ENCODE measurements around the gene HACD1.
A peak's percentile ranks its signal among the peaks of the same experiment; 100 is the strongest.

Gene HACD1, protein sequence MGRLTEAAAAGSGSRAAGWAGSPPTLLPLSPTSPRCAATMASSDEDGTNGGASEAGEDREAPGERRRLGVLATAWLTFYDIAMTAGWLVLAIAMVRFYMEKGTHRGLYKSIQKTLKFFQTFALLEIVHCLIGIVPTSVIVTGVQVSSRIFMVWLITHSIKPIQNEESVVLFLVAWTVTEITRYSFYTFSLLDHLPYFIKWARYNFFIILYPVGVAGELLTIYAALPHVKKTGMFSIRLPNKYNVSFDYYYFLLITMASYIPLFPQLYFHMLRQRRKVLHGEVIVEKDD

GRCh38 chr10:17617031-17617911 lies at the start of gene HACD1:
TSS of gene HACD1 (minus strand) at chr10:17617374. CDS start at chr10:17617339, 35 bp downstream.
- DNase-seq (ENCODE audit: low spot score), result peak; percentile 61

GRCh38 chr10:17665747-17666146 lies 48.6 kb upstream of the HACD1 start:
- peak; percentile 82 for DNase-seq (ENCODE audit: low spot score)

DNA sequence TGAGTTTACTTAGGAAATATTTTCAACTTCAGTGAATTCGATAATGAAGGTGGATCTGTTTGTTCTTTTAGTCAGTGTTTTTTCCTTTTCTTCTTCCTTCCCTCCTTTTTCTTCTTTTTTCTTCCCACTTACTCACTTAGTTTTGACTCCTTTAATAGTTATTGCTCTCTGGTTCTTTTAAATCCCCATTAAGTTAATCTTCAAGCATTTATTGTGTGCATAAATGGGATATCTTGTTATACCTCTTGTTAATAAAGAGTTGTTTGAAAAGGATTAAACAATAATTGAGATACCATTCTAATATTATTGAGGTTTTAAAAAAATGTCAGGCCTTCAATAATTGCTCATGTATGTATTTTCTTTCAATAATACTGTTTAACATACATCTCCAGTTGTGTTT lies 46.3 kb upstream of the HACD1 start:
- DNase-seq (ENCODE audit: low spot score), result no peak

GRCh38 chr10:17662193-17663138 lies 45.3 kb upstream of the HACD1 start:
- no peak for DNase-seq (ENCODE audit: low spot score)

DNA sequence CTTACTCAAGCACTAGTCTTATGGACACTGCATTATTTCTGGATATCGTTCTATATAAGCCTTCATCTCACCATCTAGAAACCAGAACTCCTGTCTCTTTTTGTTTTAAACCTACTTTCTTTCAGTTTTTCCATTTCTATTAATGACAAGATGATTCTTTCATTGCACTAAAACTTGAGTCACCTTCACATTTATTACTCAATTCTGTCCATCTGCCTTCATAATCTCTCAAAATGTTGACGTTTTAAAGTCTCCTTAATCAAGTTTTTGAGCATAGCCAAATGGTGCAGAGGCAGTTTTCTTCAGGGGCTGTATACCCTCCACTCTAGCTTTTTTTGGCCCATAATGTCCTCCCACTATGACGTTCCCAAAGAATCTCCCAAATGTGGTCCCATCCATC lies 44.3 kb upstream of the HACD1 start:
- no peak for DNase-seq (ENCODE audit: low spot score)

GRCh38 chr10:17660921-17661320 lies 43.7 kb upstream of the HACD1 start:
- no peak for DNase-seq (ENCODE audit: low spot score)

DNA sequence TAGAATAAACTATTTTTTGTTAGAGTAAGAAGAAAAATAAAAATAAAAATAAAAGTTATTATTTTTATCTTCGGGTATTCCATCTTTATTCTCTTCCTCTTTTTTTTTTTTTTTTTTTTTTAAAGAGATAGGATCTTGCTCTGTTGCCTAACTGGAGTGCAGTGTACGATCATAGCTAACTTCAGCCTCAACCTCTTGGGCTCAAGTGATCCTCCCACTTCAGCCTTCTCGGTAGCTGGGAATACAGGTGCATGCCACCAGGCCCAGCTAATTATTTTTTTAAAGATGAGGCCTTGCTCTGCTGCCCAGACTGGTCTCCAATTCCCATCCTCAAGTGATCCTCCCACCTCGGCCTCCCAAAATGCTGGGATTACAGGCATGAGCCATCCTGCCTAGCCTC lies 42.2 kb upstream of the HACD1 start:
- no peak for DNase-seq (ENCODE audit: low spot score)

DNA sequence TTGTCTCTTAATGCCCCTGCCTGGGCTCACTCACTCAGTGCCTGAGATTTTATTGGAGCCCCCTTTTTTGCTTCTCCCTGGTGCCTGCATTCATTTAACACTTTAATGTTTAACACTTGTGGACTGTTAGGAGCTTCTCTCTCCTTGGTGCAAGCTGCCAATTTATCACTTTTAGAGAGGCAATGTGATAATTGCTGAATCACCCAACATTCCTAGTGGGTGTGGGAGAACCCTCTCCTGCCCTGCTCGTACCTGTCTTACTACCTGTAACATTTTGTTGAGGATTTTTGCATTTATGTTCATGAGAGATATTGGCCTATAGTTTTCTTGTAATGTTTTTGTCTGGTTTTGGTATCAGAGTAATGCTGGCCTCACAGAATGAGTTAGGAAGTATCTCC lies 39.9 kb upstream of the HACD1 start:
- no peak for DNase-seq (ENCODE audit: low spot score)

- no peak for DNase-seq (ENCODE audit: low spot score)
Measured at GRCh38 chr10:17655567-17656146, 38.5 kb upstream of the HACD1 start.

DNA sequence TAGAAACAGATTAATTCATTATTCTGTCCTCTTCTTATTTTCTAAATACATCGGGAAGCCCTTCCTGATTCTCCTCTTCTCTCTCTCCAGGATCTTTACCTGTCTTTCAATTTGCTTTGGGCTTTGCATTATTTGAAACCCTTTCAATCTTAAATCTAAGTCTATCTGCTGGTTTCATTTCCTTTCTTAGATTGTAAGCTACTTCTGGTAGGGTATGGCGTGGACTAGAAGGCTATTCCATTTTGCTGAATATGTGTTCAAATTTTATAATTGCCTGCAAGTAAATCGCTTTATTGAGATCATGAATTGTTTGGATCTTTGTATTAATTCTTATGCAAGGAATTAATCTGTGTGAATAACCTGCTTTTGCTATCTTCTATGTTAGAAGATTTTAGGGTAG lies 37.8 kb upstream of the HACD1 start:
- DNase-seq (ENCODE audit: low spot score), result no peak

DNA sequence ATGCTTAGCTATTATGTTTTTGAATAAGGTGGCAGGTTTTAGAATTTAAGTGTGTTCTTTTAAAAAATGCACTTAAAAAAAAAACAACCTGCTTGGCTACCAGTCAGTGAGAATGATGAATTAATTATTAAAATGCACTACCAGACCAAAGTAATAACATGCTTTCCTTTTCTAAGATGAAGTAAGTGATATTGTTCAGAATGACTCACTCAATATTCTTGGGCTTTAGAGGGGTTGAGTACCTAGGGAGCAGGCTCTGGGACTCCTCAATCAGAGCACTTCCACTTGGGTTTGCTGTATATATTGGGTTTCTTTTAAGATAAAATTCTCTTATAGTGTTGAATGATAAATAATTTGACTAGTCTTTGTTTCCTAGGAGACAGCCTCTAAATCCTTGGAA lies 35.4 kb upstream of the HACD1 start:
- no peak for DNase-seq (ENCODE audit: low spot score)

GRCh38 chr10:17651896-17652295 lies 34.7 kb upstream of the HACD1 start:
- no peak for DNase-seq (ENCODE audit: low spot score)

- no peak for DNase-seq (ENCODE audit: low spot score)
Measured at GRCh38 chr10:17650416-17650815, 33.2 kb upstream of the HACD1 start.

GRCh38 chr10:17649836-17650235 lies 32.7 kb upstream of the HACD1 start:
- no peak for DNase-seq (ENCODE audit: low spot score)

GRCh38 chr10:17649052-17649451 lies 31.9 kb upstream of the HACD1 start:
- DNase-seq (ENCODE audit: low spot score), result no peak

DNA sequence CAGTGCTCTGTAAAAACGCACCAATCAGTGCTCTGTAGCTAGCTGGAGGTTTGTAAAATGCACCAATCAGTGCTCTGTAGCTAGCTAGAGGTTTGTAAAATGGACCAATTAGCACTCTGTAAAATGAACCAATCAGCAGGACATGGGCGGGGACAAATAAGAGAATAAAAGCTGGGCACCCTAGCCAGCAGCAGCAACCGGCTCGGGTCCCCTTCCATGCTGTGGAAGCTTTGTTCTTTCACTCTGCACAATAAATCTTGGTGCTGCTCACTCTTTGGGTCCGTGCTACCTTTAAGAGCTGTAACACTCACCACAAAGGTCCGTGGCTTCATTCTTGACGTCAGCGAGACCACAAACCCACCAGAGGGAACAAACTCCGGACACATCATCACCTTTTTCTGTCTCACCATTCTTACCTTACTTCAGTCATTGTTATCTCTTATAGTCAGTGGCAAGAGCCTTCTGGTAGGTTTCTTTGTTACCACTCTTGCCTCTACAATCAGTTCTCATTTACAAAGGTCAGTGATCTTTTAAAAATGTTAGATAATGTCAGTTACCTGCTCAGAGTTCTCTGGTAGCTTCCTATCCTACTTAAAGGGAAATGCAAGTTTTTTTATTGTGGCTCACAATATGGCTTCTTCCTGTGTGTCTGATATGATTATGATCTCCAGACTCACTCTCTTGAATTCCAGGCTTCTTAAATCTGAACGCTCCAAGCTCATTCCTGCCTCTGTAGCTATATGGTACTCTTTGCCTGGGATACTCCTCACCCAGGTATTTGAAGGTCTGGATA lies 31.3 kb upstream of the HACD1 start:
- no peak for DNase-seq (ENCODE audit: low spot score)

DNA sequence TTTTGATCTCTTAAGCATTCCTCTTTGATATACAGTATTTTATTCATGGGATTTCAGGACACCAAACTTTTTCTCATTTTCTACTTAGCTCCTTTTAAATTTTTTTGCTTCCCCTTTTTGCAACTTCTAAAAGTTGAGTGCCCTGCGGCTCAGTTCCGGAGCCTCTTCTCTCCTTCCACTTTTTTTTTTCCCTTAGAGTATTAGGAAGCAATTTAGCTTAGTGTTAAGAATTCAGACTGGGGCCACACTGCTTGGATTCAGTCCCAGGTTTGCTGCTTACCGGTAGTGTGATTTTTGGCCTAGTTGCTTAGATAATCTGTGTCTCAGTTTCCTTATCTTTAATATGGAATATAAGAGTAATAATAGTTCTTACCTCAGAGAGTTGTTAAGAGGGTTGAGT lies 30.2 kb upstream of the HACD1 start:
- no peak for DNase-seq (ENCODE audit: low spot score)

GRCh38 chr10:17645621-17646345 lies 28.6 kb upstream of the HACD1 start:
- no peak for DNase-seq (ENCODE audit: low spot score)

- no peak for DNase-seq (ENCODE audit: low spot score)
Measured at GRCh38 chr10:17644485-17644943, 27.3 kb upstream of the HACD1 start.

GRCh38 chr10:17643755-17644484 lies 26.7 kb upstream of the HACD1 start, which contains the start of gene STAM:
TSS of gene STAM (plus strand) at chr10:17644151. CDS start at chr10:17644340, 189 bp downstream.
- peak; percentile 86 for DNase-seq (ENCODE audit: low spot score)
